Measurements from ENCODE around the gene TMEM131L. TPM values are rescaled to one million over a fixed set of nuclear protein-coding genes. Genes with fewer than 3 reads are reported as not detected.

TMEM131L gene
- total RNA-seq, 1 donor from 2014 or later = 11.7 TPM

GRCh38 chr4:153616006-153616555 is 149.9 kb downstream of the TMEM131L start:
- peak in 1 of 2 donors; percentile 49 for DNase-seq (ENCODE audit: low read depth in 2 of 2)

GRCh38 chr4:153618833-153619232 is 152.7 kb downstream of the TMEM131L start:
- DNase-seq (ENCODE audit: low read depth in 2 of 2) = no peak

DNA sequence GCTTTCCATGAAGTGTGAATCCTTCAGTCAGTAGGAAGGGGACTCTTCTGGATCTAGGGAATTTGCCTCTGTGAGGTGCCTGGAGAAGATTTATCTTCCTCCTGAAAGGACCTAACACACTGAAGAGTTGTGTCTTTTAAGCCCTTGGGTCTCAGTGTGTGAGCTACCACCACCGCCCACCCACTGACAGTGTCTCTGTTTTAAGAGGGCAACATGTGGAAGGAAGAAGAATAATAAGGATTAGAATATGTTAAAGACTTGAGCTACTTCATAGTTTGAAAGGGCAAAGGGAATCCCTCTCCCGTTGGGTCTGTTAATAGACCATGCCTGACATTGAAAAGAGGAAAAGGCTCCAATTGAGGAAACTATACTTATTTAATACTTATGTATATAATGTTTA is 153.7 kb downstream of the TMEM131L start:
- no peak for DNase-seq (ENCODE audit: low read depth in 2 of 2)

DNA sequence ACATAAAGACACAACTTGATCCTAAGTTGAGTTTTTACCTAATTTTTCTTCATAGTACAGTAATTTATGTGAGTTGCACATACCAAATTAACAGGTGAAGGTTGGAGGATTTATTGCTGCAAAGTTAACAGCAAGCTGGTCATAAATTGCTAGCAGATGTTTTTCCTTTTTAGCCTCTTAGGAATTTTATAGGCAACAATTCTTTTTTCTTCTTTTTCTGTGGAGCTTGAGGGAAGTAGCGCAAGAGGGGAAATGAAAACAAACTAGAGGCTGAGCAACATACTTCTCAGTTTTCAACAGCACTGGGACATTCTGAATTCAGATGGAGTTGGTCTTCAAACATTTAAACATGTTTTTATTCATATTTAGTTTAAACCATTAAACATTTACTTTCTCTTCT is 154.2 kb downstream of the TMEM131L start:
- no peak for DNase-seq (ENCODE audit: low read depth in 2 of 2)

GRCh38 chr4:153622093-153622492 is 155.9 kb downstream of the TMEM131L start:
- DNase-seq (ENCODE audit: low read depth in 2 of 2) = no peak

DNA sequence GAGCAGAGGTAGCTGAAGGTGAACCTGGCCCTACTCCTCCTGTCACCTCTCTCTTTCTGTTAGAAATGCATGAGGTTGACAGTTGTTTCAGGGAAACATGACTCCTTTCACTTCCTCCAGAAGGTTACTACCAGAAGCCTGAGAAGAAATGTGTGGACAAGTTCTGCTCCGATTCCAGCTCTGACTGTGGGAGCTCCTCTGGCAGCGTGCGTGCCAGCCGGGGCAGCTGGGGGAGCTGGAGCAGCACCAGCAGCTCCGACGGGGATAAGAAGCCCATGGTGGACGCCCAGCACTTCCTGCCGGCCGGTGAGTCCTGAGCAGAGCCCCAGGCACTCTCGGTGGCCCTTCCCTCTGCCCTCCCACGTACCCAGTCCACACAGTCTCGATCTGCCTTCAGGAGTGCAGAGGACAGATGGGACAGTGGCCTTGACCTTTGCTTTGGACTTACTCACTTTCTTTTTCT is 156.6 kb downstream of the TMEM131L start:
- DNase-seq (ENCODE audit: low read depth in 2 of 2) = peak in 1 of 2 donors; percentile 8

- DNase-seq (ENCODE audit: low read depth in 2 of 2) = peak; percentile 29 to 54
Observed at GRCh38 chr4:153623491-153623890, 157.3 kb downstream of the TMEM131L start.

- no peak for DNase-seq (ENCODE audit: low read depth in 2 of 2)
Observed at GRCh38 chr4:153628796-153629315, 162.7 kb downstream of the TMEM131L start.

DNA sequence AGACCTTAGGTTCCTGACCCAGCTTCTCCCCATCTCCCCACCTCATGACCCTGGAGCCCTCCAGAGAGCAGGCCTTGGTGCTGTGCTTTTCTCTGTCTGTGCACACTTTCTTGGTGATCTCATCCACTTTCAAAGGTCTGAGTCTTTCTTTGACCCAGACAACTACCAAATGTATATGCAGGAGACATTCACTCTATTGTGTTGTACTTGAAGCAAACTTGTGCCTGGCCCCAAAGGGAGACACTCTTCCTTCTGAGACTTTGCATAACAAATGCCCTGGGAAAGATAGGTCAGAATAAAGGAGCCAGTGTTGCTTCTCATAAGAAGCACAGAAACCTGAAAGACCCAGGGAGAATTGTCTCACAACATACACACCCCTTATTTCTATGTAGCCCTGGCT is 163.6 kb downstream of the TMEM131L start:
- DNase-seq (ENCODE audit: low read depth in 2 of 2) = no peak

- peak; percentile 30 to 46 for DNase-seq (ENCODE audit: low read depth in 2 of 2)
Observed at GRCh38 chr4:153634738-153635353, 168.7 kb downstream of the TMEM131L start.

- no peak for DNase-seq (ENCODE audit: low read depth in 2 of 2)
Observed at GRCh38 chr4:153635846-153636245, 169.7 kb downstream of the TMEM131L start.

GRCh38 chr4:153637201-153637600 is 171.0 kb downstream of the TMEM131L start:
- no peak for DNase-seq (ENCODE audit: low read depth in 2 of 2)

GRCh38 chr4:153638011-153638410 is 171.9 kb downstream of the TMEM131L start:
- no peak for DNase-seq (ENCODE audit: low read depth in 2 of 2)

DNA sequence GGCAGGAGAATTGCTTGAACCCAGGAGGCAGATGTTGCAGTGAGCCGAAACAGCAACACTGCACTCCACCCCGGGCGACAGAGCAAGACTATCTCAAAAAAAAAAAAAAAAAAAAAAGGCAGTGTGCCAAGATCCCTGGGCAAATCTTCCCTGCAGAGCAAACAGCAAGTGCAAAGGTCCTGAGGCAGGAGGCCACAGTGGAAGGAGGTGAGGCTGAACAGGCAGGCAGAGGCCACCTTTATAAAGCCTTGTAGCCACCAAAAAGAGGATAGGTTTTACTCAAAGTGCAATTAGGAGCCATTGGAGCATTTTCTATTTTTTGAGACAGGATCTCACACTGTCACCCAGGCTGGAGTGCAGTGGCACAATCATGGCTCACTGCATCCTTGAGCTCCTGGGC is 172.8 kb downstream of the TMEM131L start:
- no peak for DNase-seq (ENCODE audit: low read depth in 2 of 2)

GRCh38 chr4:153639833-153640802 is 174.0 kb downstream of the TMEM131L start:
- DNase-seq (ENCODE audit: low read depth in 2 of 2) = no peak

DNA sequence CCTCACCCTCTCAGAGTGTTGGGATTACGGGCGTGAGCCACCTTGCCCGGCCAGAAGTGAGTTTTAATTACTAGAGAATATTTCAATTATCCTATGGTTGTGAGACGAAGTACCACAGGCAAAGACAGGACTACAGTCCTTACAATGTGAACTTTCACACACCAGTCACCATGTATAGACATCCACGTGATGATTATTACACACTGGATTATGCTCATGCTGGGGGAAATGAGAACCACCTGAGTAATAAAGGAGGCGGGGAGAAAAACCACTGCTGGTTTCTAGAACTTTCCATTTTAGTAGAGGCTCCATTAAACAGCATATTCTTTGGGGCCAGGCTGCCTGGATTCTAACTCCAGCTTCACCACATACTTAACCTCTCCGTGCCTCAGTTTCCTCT is 175.4 kb downstream of the TMEM131L start:
- no peak for DNase-seq (ENCODE audit: low read depth in 2 of 2)

GRCh38 chr4:153643406-153644383 is 177.5 kb downstream of the TMEM131L start:
- peak; percentile 61 to 67 for DNase-seq (ENCODE audit: low read depth in 2 of 2)

DNA sequence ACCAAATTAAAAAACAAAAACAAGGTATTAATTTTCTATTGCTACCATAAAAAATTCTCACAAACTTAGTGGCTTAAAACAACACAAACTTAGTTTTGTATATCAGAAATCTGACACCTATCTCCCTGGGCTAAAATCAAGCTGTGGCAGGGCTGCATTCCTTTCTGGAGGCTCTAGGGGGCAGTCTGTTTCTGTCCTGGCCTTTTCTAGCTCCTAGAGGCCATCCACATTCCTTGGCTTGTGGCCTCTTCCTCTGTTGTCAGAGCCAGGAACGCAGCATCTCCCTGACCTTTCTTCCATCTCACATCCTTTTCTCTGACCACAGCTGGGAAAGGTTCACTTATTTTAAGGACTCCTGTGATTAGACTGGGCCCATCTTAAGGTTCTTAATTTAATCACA is 179.0 kb downstream of the TMEM131L start:
- DNase-seq (ENCODE audit: low read depth in 2 of 2) = no peak

GRCh38 chr4:153646261-153646660 is 180.1 kb downstream of the TMEM131L start:
- no peak for DNase-seq (ENCODE audit: low read depth in 2 of 2)

DNA sequence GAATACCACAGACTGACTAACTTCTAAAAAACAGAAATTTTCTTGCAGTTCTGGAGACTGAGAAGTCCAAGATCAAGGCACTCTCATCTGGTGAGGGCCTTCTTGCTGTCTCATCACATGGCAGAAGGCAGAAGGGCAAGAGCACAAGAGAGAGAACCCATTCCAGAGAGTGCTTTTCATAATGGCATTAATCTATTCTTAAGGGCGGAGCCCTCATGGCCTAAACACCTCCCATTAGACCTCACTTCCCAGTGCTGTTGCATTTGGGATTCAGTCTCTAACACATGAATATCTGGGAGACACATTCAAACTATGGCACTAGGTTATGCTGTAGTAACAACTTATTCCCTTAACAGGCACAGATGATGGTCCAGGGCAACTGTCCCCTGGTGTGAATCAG is 180.8 kb downstream of the TMEM131L start:
- DNase-seq (ENCODE audit: low read depth in 2 of 2) = no peak

- no peak for DNase-seq (ENCODE audit: low read depth in 2 of 2)
Observed at GRCh38 chr4:153647975-153648374, 181.8 kb downstream of the TMEM131L start.

All from lung microvascular endothelial cell (primary cell).